ENCODE results near the gene EXOSC7. TPM values are rescaled to one million over a fixed set of nuclear protein-coding genes. Genes with fewer than 3 reads are reported as not detected.

The EXOSC7 gene
- total RNA-seq, 3 donors from 2014 or later = 23.2 to 26.2 (median 24.4) TPM

GRCh38 chr3:45016916-45017315 lies 40.9 kb downstream of the EXOSC7 start:
- TF ChIP-seq CTCF (IDR thresholded peaks at IDR 0.05) = no peak
- intact Hi-C loops (cut with DNase I, micrococcal nuclease) = no loop called here
- ATAC-seq (no peak), DNase-seq (no peak)
- Histone ChIP-seq H3K4me3 (no peak overlapping the region), H3K4me1 (ENCODE audit: low read depth) (no peaks in the 10 kb centered on the region), H3K9me3 (no peaks in the 10 kb centered on the region), H3K36me3 (ENCODE audit: low read depth) (no peaks in the 10 kb centered on the region)

GRCh38 chr3:45017821-45018220 lies 41.8 kb downstream of the EXOSC7 start:
- intact Hi-C loops (cut with DNase I, micrococcal nuclease) = no loop called here
- H3K4me3 ChIP-seq = no peak overlapping the region
- DNase-seq (no peak), ATAC-seq (no peak)
- no peak for TF ChIP-seq CTCF (IDR thresholded peaks at IDR 0.05)
- H3K36me3 ChIP-seq (ENCODE audit: low read depth) = no peaks in the 10 kb centered on the region
- no peaks in the 10 kb centered on the region for H3K4me1 ChIP-seq (ENCODE audit: low read depth)
- no peaks in the 10 kb centered on the region for H3K9me3 ChIP-seq

- TF ChIP-seq CTCF (IDR thresholded peaks at IDR 0.05) = no peak
- intact Hi-C loops (cut with DNase I, micrococcal nuclease) = no loop called here
- no peaks in the 10 kb centered on the region for H3K36me3 ChIP-seq (ENCODE audit: low read depth)
- ATAC-seq (peak; percentile 6), DNase-seq (no peak)
- no peaks in the 10 kb centered on the region for H3K4me1 ChIP-seq (ENCODE audit: low read depth)
- H3K4me3 ChIP-seq = no peak overlapping the region
- H3K9me3 ChIP-seq = no peaks in the 10 kb centered on the region
Observed at GRCh38 chr3:45020534-45020933, 44.5 kb downstream of the EXOSC7 start.

- peak; percentile 49 for ATAC-seq
Observed at GRCh38 chr3:45021524-45022297, 45.7 kb downstream of the EXOSC7 start.

GRCh38 chr3:45023675-45024074 lies 47.6 kb downstream of the EXOSC7 start:
- no peak for DNase-seq
- intact Hi-C loops (cut with DNase I, micrococcal nuclease) = no loop called here
- no peaks in the 10 kb centered on the region for H3K36me3 ChIP-seq (ENCODE audit: low read depth)
- no peaks in the 10 kb centered on the region for H3K4me1 ChIP-seq (ENCODE audit: low read depth)
- ATAC-seq = no peak
- H3K9me3 ChIP-seq = no peaks in the 10 kb centered on the region
- no peak overlapping the region for H3K4me3 ChIP-seq
- TF ChIP-seq CTCF (IDR thresholded peaks at IDR 0.05) = no peak

More at GRCh38 chr3:45021524-45022297, 45.7 kb downstream of the EXOSC7 start:
- Histone ChIP-seq H3K4me3 (no peak overlapping the region), H3K9me3 (no peaks in the 10 kb centered on the region), H3K36me3 (ENCODE audit: low read depth) (no peaks in the 10 kb centered on the region), H3K4me1 (ENCODE audit: low read depth) (no peaks in the 10 kb centered on the region)
- intact Hi-C loops (cut with DNase I, micrococcal nuclease) = no loop called here
- no peak for TF ChIP-seq CTCF (IDR thresholded peaks at IDR 0.05)
- no peak for DNase-seq
